ENCODE data around the gene COG1. TPM values are rescaled to one million over a fixed set of nuclear protein-coding genes. Genes with fewer than 3 reads are reported as not detected.

Gene COG1
- total RNA-seq, 1 experiment from 2014 or later, result 26.5 TPM

DNA sequence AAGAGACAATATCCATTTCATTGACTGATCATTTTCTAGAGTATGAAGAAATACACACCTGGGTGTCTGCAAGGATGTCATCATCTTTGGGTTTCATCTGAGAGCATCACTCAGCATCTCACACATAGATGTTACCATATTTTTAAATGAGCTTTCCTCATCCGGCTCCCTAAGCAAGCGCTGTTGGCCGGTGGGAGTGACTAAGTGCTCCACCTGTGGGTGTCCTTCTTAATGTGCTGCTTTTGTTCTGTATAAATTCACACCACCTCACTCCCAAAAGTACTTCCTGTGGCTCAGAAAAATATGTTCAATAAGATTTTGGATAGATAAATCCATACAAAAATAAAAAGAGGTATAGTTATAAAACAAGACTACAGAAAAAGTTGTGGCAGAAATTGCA, 20.6 kb upstream of the COG1 start:
- no peak overlapping the region for H4K8ac ChIP-seq (replicated peaks; ENCODE audit: insufficient read length, low read depth, low read length)
- no peak overlapping the region for H4K5ac ChIP-seq (ENCODE audit: insufficient read length, low read depth, low read length)
- H2BK120ac ChIP-seq (ENCODE audit: low read depth, low read length, poor library complexity, severe bottlenecking), result no peak overlapping the region
- no peak overlapping the region for H3K4me3 Mint-ChIP-seq
- H3K27ac ChIP-seq (ENCODE audit: insufficient read length, low read depth, low read length), result no peak overlapping the region
- peaks cover 1 to 14% of the 10 kb centered on the region in 2 experiments; a peak in 2 of 5 replicates for H3K9me3 Mint-ChIP-seq
- no peaks in the 10 kb centered on the region for H3K23me2 ChIP-seq (ENCODE audit: insufficient read length, low read depth, low read length, poor library complexity, severe bottlenecking)
- no peak overlapping the region for H3T11ph ChIP-seq (ENCODE audit: low read length)
- no peaks in the 10 kb centered on the region for H3K9me3 ChIP-seq (ENCODE audit: control insufficient read depth, low read depth, low read length)
- no peak overlapping the region for H2AFZ ChIP-seq (ENCODE audit: low read length)
- H2BK5ac ChIP-seq (ENCODE audit: insufficient read length, low read length), result no peak overlapping the region
- H3K4me1 Mint-ChIP-seq, result peaks cover 24 to 28% of the 10 kb centered on the region in 2 experiments
- H3K27me3 ChIP-seq (ENCODE audit: insufficient read depth, low read length), result peaks cover 4% of the 10 kb centered on the region
- H3K27ac Mint-ChIP-seq, result no peak overlapping the region; a peak in 1 of 7 replicates
- no CpG with 5 or more reads among the region's 3 CpGs for WGBS (ENCODE audit: extremely low coverage, insufficient read length, low lambda C conversion rate)
- DNase-seq, result no peak
- no peak overlapping the region for H3K18ac ChIP-seq (ENCODE audit: insufficient read length, low read depth, low read length)
- no peaks in the 10 kb centered on the region for H4K20me1 ChIP-seq (ENCODE audit: control insufficient read depth, insufficient read depth, insufficient read length)
- H3K9ac ChIP-seq (ENCODE audit: extremely low read depth, insufficient read length, low read length), result no peak overlapping the region
- no peak overlapping the region for H2BK15ac ChIP-seq (ENCODE audit: low read depth, low read length)
- no peak overlapping the region for H4K91ac ChIP-seq (ENCODE audit: insufficient read length, low read depth, low read length)
- H3K27me3 Mint-ChIP-seq (ENCODE audit: low read depth), result peaks cover 24% of the 10 kb centered on the region
- H3K23ac ChIP-seq (ENCODE audit: insufficient read length, low read depth, low read length), result no peak overlapping the region
- no peak overlapping the region for H3K4ac ChIP-seq (ENCODE audit: low read depth, low read length)
- no peaks in the 10 kb centered on the region for H3K79me1 ChIP-seq (ENCODE audit: insufficient read depth, low read depth, low read length, poor library complexity, severe bottlenecking)
- no peak overlapping the region for H3K56ac ChIP-seq (ENCODE audit: insufficient read length, low read depth, low read length)
- H2BK12ac ChIP-seq (ENCODE audit: insufficient read length, low read depth, low read length), result no peak overlapping the region
- peaks cover 10% of the 10 kb centered on the region; the same call in 1 of the 2 replicates for H3K4me1 ChIP-seq (ENCODE audit: insufficient read depth, low read length)
- H2BK20ac ChIP-seq (ENCODE audit: low read depth, low read length, poor library complexity, severe bottlenecking), result no peak overlapping the region
- H3K36me3 Mint-ChIP-seq (ENCODE audit: insufficient read depth in 1 of 3, low read depth in 3 of 3), result peaks cover 15 to 19% (median 18%) of the 10 kb centered on the region in 3 experiments
- H3K14ac ChIP-seq (ENCODE audit: insufficient read depth, low read length), result no peak overlapping the region
- no peak overlapping the region for H2AK5ac ChIP-seq (ENCODE audit: insufficient read length, low read length)
- H3K79me2 ChIP-seq (ENCODE audit: insufficient read depth, low read length), result no peaks in the 10 kb centered on the region
- TF ChIP-seq, protein P1, sequence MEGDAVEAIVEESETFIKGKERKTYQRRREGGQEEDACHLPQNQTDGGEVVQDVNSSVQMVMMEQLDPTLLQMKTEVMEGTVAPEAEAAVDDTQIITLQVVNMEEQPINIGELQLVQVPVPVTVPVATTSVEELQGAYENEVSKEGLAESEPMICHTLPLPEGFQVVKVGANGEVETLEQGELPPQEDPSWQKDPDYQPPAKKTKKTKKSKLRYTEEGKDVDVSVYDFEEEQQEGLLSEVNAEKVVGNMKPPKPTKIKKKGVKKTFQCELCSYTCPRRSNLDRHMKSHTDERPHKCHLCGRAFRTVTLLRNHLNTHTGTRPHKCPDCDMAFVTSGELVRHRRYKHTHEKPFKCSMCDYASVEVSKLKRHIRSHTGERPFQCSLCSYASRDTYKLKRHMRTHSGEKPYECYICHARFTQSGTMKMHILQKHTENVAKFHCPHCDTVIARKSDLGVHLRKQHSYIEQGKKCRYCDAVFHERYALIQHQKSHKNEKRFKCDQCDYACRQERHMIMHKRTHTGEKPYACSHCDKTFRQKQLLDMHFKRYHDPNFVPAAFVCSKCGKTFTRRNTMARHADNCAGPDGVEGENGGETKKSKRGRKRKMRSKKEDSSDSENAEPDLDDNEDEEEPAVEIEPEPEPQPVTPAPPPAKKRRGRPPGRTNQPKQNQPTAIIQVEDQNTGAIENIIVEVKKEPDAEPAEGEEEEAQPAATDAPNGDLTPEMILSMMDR (conservative IDR thresholded peaks at IDR 0.05), result peak; percentile 19; the same call in 1 of the 3 replicates
- no peak overlapping the region for H3K4me2 ChIP-seq (ENCODE audit: insufficient read depth, insufficient read length, low read length)
